Bronchial epithelial cell (primary cell): ENCODE results near the gene MRFAP1. TPM values are rescaled to one million over a fixed set of nuclear protein-coding genes. Genes with fewer than 3 reads are reported as not detected.

ENCODE experiments used
- DNase-seq: peaks from one replicate; pipeline ENCODE4 v3.0.0-alpha.2; 2010; ENCODE audit warnings: low read depth
- FAIRE-seq: peaks from 2 replicates; lab custom pipeline; 2011; peaks lifted over from hg19 to GRCh38; lab: Jason Lieb, UNC
- H3K27me3 ChIP-seq: 2 replicates; pipeline ENCODE4 v1.5.1; 2011; ENCODE audit warnings: low read length; ENCODE audit not compliant: control insufficient read depth, insufficient read depth
- H3K36me3 ChIP-seq: 2 replicates; pipeline ENCODE4 v1.5.1; 2011; ENCODE audit warnings: low read length; ENCODE audit not compliant: control insufficient read depth, insufficient read depth
- H3K4me3 ChIP-seq: 2 replicates; pipeline ENCODE4 v1.5.1; 2011; ENCODE audit warnings: mild to moderate bottlenecking, low read depth, low read length, control low read depth
- total RNA-seq: library from RNA; depleted of rRNA; stranded (reverse); fragments of >200 nt; gene quantifications from 2 replicates; pipeline ENCODE4 v1.2.1, GENCODE V29; 2014
- TF ChIP-seq, protein P1 (sequence below): IDR thresholded peaks from 2 replicates; pipeline ENCODE4 v1.5.1; 2011; ENCODE audit warnings: mild to moderate bottlenecking, moderate library complexity, low read length, control low read depth, inconsistent platforms; ENCODE audit not compliant: insufficient read depth, severe bottlenecking

MRFAP1 gene
- total RNA-seq, 1 donor from 2014 or later, result 69.5 TPM

DNA sequence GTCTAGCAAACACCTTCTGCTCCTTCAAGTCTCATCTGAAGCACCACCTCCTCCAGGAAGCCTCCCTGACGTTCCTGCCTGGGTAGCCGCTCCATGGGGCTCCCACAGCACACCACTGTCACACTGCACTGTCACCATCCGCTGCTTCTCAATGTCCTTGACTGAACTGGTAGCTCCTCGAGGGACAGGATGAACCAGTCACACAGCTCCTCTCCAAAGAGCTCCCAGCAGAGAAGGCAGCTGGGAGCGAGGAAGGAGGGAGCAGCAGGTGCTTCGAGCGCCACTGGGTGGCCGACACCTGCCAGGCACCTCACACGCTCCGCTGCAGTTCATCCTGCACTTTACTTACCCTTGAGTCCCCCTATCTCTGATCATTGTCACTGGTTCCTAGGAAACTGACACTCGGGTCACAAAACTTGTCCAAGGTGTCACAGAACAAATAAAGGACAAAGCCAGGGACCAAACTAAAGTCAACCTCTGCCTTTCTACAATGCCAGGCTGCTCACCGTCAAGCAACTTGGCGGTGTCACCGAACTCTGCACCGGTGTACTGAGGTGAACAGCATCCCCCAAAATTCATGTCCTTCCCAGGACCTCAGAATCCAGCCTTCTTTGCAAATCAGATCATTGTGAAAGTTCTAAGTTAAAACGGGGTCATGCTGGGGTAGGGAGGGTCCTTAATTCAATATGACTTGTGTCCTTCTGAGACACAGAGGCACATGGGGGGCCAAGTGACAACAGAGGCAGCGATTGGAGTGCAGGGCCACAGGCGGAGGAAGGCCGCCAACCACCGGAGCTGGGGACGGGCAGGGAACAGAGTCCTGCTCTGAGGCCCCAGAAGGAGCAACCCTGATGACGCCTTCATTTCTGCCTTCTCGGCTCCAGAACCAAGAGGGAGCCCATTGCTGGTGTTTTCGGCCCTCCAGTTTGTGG lies 47.7 kb downstream of the MRFAP1 start:
- FAIRE-seq, result peak; percentile 43
- Histone ChIP-seq H3K4me3 (no peak overlapping the region), H3K36me3 (no peaks in the 10 kb centered on the region), H3K27me3 (no peaks in the 10 kb centered on the region)
- TF ChIP-seq, protein P1, sequence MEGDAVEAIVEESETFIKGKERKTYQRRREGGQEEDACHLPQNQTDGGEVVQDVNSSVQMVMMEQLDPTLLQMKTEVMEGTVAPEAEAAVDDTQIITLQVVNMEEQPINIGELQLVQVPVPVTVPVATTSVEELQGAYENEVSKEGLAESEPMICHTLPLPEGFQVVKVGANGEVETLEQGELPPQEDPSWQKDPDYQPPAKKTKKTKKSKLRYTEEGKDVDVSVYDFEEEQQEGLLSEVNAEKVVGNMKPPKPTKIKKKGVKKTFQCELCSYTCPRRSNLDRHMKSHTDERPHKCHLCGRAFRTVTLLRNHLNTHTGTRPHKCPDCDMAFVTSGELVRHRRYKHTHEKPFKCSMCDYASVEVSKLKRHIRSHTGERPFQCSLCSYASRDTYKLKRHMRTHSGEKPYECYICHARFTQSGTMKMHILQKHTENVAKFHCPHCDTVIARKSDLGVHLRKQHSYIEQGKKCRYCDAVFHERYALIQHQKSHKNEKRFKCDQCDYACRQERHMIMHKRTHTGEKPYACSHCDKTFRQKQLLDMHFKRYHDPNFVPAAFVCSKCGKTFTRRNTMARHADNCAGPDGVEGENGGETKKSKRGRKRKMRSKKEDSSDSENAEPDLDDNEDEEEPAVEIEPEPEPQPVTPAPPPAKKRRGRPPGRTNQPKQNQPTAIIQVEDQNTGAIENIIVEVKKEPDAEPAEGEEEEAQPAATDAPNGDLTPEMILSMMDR, result peak; percentile 41
- no peak for DNase-seq

DNA sequence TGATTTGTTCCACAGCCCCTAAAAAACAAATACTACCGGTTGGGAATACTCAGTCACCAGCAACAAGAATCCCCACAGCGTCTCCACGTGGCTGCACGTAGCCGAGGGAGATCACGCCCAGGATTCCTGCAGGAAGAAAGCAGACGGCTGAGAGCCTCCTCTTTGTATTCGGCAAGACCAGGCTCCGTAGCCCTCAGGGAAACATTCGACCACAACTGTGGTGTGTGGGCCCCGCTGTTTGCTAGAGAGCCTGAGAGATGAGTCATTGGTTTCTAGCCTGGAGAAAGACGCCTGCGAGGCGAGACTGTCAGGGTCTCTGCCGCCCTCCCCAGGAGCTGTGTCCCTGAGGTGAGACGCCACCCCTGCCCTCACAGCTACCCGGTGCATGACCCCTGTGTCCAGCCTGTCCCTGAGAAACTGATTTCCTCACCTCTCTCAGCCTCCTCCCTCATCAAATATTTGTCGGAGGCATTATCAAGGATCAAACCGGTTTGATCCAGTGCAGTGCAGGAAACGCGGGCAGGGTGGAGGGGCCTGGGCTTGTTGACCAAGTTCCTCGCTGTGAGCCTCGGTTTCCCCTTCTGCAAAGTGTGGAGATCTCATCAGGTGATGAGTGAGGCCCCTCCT lies 48.5 kb downstream of the MRFAP1 start:
- FAIRE-seq (peak; percentile 97), DNase-seq (peak; percentile 91)
- TF ChIP-seq, protein P1, result peak; percentile 25
- Histone ChIP-seq H3K36me3 (no peaks in the 10 kb centered on the region), H3K4me3 (no peak overlapping the region), H3K27me3 (no peaks in the 10 kb centered on the region)

DNA sequence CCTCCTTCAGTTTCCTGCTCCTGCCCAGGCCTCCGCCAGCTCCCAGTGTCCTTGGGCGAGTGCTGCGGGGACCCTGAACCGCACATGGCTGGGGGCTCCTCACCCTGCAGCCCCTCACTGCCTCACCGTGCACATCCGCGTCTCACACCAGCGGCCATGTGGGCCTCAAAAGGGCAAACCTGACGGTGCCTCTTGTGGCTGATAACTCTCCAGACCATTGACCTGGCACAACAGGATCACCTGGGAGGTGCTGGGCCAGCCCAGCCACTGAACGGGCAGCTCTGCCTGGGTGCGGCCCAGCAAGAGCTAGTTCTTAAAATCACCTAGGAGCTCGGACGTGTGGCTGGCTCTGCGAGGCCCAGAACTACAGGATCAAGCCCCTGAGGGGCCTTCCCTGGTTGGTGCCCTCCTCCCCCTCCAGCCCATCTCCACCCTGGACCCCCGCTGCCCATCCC lies 49.0 kb downstream of the MRFAP1 start:
- no peak overlapping the region for H3K4me3 ChIP-seq
- H3K36me3 ChIP-seq, result no peaks in the 10 kb centered on the region
- TF ChIP-seq, protein P1, result no peak
- FAIRE-seq, result no peak
- no peak for DNase-seq
- H3K27me3 ChIP-seq, result no peaks in the 10 kb centered on the region

Other genes with a start within 250 kb of the MRFAP1 start
- gene PPP2R2C, start 168.1 kb upstream of the MRFAP1 start, total RNA-seq, result 1.1 and 3.1 TPM in 2 replicates
- gene MAN2B2, start 65.5 kb upstream of the MRFAP1 start, total RNA-seq, result 4.7 and 8.3 TPM in 2 replicates
- gene S100P, start 53.2 kb downstream of the MRFAP1 start, total RNA-seq, result 641 and 928 TPM in 2 replicates
- gene MRFAP1L1, start 69.2 kb downstream of the MRFAP1 start, total RNA-seq, result 57.9 and 79.2 TPM in 2 replicates
- 14.2 and 14.5 TPM in 2 replicates for gene BLOC1S4, start 75.5 kb downstream of the MRFAP1 start, total RNA-seq
- gene KIAA0232, start 142.0 kb downstream of the MRFAP1 start, total RNA-seq, result 20.5 and 28.0 TPM in 2 replicates